ENCODE results near the gene LRRC49.

DNA sequence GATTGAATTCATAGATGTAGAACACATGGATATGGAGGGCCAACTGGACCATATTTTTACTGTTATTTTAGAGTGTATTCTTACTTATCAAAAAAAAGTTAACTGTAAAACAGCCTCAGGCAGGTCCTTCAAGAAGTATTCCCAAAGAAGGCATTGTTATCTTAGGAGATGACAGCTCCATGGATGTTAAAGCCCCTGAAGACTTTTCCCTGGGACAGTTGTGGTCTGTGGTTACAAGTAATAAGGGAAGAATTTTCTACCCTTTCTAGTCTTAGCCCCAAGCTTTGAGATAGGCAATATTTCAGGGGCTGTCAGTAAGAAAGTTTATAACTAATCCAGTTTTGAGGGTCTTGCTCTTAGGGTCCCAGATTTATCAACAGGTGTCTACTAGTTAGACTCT is 62.5 kb downstream of the LRRC49 start:
- TF ChIP-seq GATA2 (IDR thresholded peaks at IDR 0.05; ENCODE audit: low read depth, low read length) (no peak), GATA3 (IDR thresholded peaks at IDR 0.05; ENCODE audit: low read depth, low read length) (no peak)

All from SH-SY5Y (cell line).